Neural cell (in vitro differentiated cells): ENCODE results near the gene PODN. TPM values are rescaled to one million over a fixed set of nuclear protein-coding genes. Genes with fewer than 3 reads are reported as not detected.

Source experiments
- H2AFZ ChIP-seq: fragments of 200-600, 300-800 bp; sonication (generic), shearing (Covaris generic); 2 replicates; pipeline ENCODE4 v1.6.0; 2014; ENCODE audit warnings: low read depth, mild to moderate bottlenecking, antibody characterized with exemption, low read length, moderate library complexity
- H3F3A ChIP-seq: fragments of 200-600 bp; shearing (Covaris generic); 2 replicates; pipeline ENCODE4 v1.6.1; 2016; ENCODE audit warnings: mild to moderate bottlenecking, moderate library complexity, mixed read lengths, antibody characterized with exemption, low read length; ENCODE audit not compliant: insufficient read depth, poor library complexity, severe bottlenecking
- H3K27ac ChIP-seq: fragments of 200-600, 300-800 bp; sonication (generic), shearing (Covaris generic); 2 replicates; pipeline ENCODE4 v1.5.1; 2014; ENCODE audit warnings: mild to moderate bottlenecking, low read length, moderate library complexity
- H3K27me3 ChIP-seq: fragments of 300-800, 200-600 bp; sonication (generic), shearing (Covaris generic); 2 replicates; pipeline ENCODE4 v1.6.0; 2014; ENCODE audit warnings: mild to moderate bottlenecking, low read depth, low read length, moderate library complexity; ENCODE audit not compliant: insufficient read depth
- H3K36me3 ChIP-seq: fragments of 300-800, 200-600 bp; sonication (generic), shearing (Covaris generic); 2 replicates; pipeline ENCODE4 v1.5.1; 2014; ENCODE audit warnings: mild to moderate bottlenecking, antibody characterized with exemption, low read length, moderate library complexity; ENCODE audit not compliant: insufficient read depth
- H3K4me2 ChIP-seq: fragments of 300-800, 200-600 bp; sonication (generic), shearing (Covaris generic); 2 replicates; pipeline ENCODE4 v1.6.0; 2014; ENCODE audit warnings: mild to moderate bottlenecking, low read length
- H3K4me3 ChIP-seq: fragments of 300-800, 200-600 bp; sonication (generic), shearing (Covaris generic); 2 replicates; pipeline ENCODE4 v1.5.1; 2014; ENCODE audit warnings: mild to moderate bottlenecking, low read length, moderate library complexity
- H3K79me2 ChIP-seq: fragments of 200-600 bp; shearing (Covaris generic); replicated peaks from 2 replicates; pipeline ENCODE4 v1.6.0; 2014; ENCODE audit warnings: mild to moderate bottlenecking, low read length, moderate library complexity; ENCODE audit not compliant: insufficient read depth
- H3K9ac ChIP-seq: fragments of 300-800, 200-600 bp; sonication (generic), shearing (Covaris generic); 2 replicates; pipeline ENCODE4 v1.6.1; 2016; ENCODE audit warnings: mild to moderate bottlenecking, low read length, mixed read lengths
- H3K9me2 ChIP-seq: fragments of 200-600 bp; shearing (Covaris generic); 2 replicates; pipeline ENCODE4 v1.6.1; 2016; ENCODE audit warnings: mild to moderate bottlenecking, low read length, mixed read lengths; ENCODE audit not compliant: insufficient read depth
- H3K9me3 ChIP-seq: fragments of 200-600, 300-800 bp; sonication (generic), shearing (Covaris generic); 2 replicates; pipeline ENCODE4 v1.6.1; 2016; ENCODE audit warnings: mild to moderate bottlenecking, mixed run types, low read length, moderate library complexity, mixed read lengths
- H4K20me1 ChIP-seq: fragments of 200-600 bp; shearing (Covaris generic); 2 replicates; pipeline ENCODE4 v1.6.1; 2016; ENCODE audit warnings: mild to moderate bottlenecking, mixed run types; ENCODE audit not compliant: insufficient read depth
- EP300 ChIP-seq: fragments of 450-650 bp; conservative IDR thresholded peaks from 2 replicates; pipeline ENCODE4 v1.6.1; 2014; ENCODE audit warnings: antibody characterized with exemption, mild to moderate bottlenecking, moderate library complexity; ENCODE audit not compliant: poor library complexity, severe bottlenecking
- EZH2 ChIP-seq: fragments of 200-600, 300-800 bp; shearing (Covaris generic), sonication (generic); IDR thresholded peaks from 2 replicates; pipeline ENCODE4 v1.6.1; 2014; ENCODE audit warnings: antibody characterized with exemption, low read length, borderline replicate concordance, mild to moderate bottlenecking; ENCODE audit not compliant: insufficient read depth, poor library complexity, severe bottlenecking
- MXI1 ChIP-seq: fragments of 450-650 bp; conservative IDR thresholded peaks from 2 replicates; pipeline ENCODE4 v1.6.1; 2014; ENCODE audit warnings: antibody characterized with exemption, mild to moderate bottlenecking; ENCODE audit not compliant: poor library complexity, severe bottlenecking
- POLR2AphosphoS5 ChIP-seq: IDR thresholded peaks from 2 replicates; pipeline ENCODE4 v1.6.1; 2012
- RAD21 ChIP-seq: fragments of 450-650 bp; conservative IDR thresholded peaks from 2 replicates; pipeline ENCODE4 v1.6.1; 2014; ENCODE audit warnings: antibody characterized with exemption, mild to moderate bottlenecking, moderate library complexity
- SMC3 ChIP-seq: fragments of 450-650 bp; conservative IDR thresholded peaks from 2 replicates; pipeline ENCODE4 v1.6.1; 2014; ENCODE audit warnings: antibody characterized with exemption, mild to moderate bottlenecking, moderate library complexity; ENCODE audit not compliant: poor library complexity
- TAF1 ChIP-seq: IDR thresholded peaks from 2 replicates; pipeline ENCODE4 v1.6.1; 2012; ENCODE audit warnings: low read depth
- polyA plus RNA-seq: library from polyadenylated mRNA; depleted of rRNA; stranded (reverse); fragments of >200 nt; gene quantifications from 2 replicates; pipeline ENCODE4 v1.2.3, GENCODE V29; 2014
- TF ChIP-seq, protein P1 (sequence below): IDR thresholded peaks from 2 replicates; pipeline ENCODE4 v1.6.1; 2012; ENCODE audit warnings: borderline replicate concordance
- TF ChIP-seq, protein P2 (sequence below): fragments of 450-650 bp; IDR thresholded peaks from 2 replicates; pipeline ENCODE4 v1.5.1; 2014; ENCODE audit warnings: antibody characterized with exemption, mild to moderate bottlenecking, moderate library complexity; ENCODE audit not compliant: poor library complexity, severe bottlenecking

Gene PODN
- polyA plus RNA-seq, 1 donor from 2014 or later = 0.07 TPM

DNA sequence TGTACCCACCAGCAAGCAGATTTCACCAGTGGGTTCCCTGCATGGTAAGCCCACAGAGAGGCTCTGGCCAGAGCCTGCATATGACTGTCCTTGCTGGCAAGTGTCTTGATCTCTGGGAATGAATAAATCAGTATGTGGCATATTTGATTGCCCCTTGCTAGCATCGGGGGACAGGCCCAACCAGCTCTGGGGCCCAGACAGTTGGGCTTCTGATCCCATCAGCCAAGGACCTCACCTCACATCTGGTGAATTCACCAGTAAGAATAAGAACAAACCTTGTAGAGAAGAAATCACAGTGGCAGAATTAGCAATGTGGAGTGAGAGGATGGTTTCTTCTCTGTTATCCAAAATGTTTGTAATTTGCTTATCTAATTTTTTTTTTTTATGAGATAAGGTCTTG is 64.5 kb downstream of the PODN start:
- H3F3A ChIP-seq = no peaks in the 10 kb centered on the region
- no peaks in the 10 kb centered on the region for H3K36me3 ChIP-seq
- H3K79me2 ChIP-seq = no peaks in the 10 kb centered on the region
- H3K4me2 ChIP-seq = no peak overlapping the region
- H3K27ac ChIP-seq = no peak overlapping the region
- no peaks in the 10 kb centered on the region for H3K27me3 ChIP-seq
- no peaks in the 10 kb centered on the region for H3K9me2 ChIP-seq
- no peaks in the 10 kb centered on the region for H4K20me1 ChIP-seq
- H3K4me3 ChIP-seq = no peak overlapping the region
- no peaks in the 10 kb centered on the region for H3K9me3 ChIP-seq
- no peak for TF ChIP-seq MXI1
- TF ChIP-seq TAF1 = no peak
- no peak for TF ChIP-seq RAD21
- TF ChIP-seq EP300 = no peak
- TF ChIP-seq POLR2AphosphoS5 = no peak
- TF ChIP-seq EZH2 = no peak
- TF ChIP-seq, protein P1, sequence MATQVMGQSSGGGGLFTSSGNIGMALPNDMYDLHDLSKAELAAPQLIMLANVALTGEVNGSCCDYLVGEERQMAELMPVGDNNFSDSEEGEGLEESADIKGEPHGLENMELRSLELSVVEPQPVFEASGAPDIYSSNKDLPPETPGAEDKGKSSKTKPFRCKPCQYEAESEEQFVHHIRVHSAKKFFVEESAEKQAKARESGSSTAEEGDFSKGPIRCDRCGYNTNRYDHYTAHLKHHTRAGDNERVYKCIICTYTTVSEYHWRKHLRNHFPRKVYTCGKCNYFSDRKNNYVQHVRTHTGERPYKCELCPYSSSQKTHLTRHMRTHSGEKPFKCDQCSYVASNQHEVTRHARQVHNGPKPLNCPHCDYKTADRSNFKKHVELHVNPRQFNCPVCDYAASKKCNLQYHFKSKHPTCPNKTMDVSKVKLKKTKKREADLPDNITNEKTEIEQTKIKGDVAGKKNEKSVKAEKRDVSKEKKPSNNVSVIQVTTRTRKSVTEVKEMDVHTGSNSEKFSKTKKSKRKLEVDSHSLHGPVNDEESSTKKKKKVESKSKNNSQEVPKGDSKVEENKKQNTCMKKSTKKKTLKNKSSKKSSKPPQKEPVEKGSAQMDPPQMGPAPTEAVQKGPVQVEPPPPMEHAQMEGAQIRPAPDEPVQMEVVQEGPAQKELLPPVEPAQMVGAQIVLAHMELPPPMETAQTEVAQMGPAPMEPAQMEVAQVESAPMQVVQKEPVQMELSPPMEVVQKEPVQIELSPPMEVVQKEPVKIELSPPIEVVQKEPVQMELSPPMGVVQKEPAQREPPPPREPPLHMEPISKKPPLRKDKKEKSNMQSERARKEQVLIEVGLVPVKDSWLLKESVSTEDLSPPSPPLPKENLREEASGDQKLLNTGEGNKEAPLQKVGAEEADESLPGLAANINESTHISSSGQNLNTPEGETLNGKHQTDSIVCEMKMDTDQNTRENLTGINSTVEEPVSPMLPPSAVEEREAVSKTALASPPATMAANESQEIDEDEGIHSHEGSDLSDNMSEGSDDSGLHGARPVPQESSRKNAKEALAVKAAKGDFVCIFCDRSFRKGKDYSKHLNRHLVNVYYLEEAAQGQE = no peak
- TF ChIP-seq SMC3 = no peak
- TF ChIP-seq, protein P2, sequence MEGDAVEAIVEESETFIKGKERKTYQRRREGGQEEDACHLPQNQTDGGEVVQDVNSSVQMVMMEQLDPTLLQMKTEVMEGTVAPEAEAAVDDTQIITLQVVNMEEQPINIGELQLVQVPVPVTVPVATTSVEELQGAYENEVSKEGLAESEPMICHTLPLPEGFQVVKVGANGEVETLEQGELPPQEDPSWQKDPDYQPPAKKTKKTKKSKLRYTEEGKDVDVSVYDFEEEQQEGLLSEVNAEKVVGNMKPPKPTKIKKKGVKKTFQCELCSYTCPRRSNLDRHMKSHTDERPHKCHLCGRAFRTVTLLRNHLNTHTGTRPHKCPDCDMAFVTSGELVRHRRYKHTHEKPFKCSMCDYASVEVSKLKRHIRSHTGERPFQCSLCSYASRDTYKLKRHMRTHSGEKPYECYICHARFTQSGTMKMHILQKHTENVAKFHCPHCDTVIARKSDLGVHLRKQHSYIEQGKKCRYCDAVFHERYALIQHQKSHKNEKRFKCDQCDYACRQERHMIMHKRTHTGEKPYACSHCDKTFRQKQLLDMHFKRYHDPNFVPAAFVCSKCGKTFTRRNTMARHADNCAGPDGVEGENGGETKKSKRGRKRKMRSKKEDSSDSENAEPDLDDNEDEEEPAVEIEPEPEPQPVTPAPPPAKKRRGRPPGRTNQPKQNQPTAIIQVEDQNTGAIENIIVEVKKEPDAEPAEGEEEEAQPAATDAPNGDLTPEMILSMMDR = no peak
- H3K9ac ChIP-seq = no peak overlapping the region
- no peak overlapping the region for H2AFZ ChIP-seq

DNA sequence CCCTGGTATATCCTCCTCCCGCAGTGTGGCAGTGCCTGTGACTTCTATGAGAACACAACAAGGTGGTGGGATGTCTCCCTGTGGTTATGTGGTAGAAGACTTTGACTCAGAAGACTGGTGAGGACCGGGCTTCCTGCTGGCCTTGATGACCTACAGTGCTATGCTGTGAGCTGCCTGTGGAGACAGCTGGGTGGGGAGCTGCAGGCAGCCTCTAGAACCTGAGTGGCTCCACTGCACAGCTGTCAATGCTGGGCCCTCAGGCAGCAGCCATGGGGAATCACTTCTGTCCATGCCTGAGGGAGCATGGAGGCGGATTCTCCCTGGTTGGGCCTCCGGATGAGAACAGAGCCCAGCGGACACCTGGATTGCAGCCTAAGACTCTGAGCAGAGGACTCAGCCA is 65.5 kb downstream of the PODN start:
- TF ChIP-seq RAD21 = no peak
- TF ChIP-seq, protein P1 = no peak
- no peak for TF ChIP-seq MXI1
- no peak overlapping the region for H3K4me3 ChIP-seq
- no peak overlapping the region for H3K9ac ChIP-seq
- no peaks in the 10 kb centered on the region for H3F3A ChIP-seq
- H3K79me2 ChIP-seq = no peaks in the 10 kb centered on the region
- H3K4me2 ChIP-seq = no peak overlapping the region
- H2AFZ ChIP-seq = no peak overlapping the region
- H3K27ac ChIP-seq = no peak overlapping the region
- H3K9me2 ChIP-seq = no peaks in the 10 kb centered on the region
- H3K36me3 ChIP-seq = no peaks in the 10 kb centered on the region
- H3K9me3 ChIP-seq = no peaks in the 10 kb centered on the region
- no peaks in the 10 kb centered on the region for H4K20me1 ChIP-seq
- no peaks in the 10 kb centered on the region for H3K27me3 ChIP-seq
